ENCODE data around the gene HBM.
A peak's percentile ranks its signal among the peaks of the same experiment; 100 is the strongest.
"Not testable (repeated sequence)": the region's sequence is repeated elsewhere in the genome, so short reads cannot be mapped to it uniquely, and the experiment has no call there.

Gene HBM

GRCh38 chr16:167122-167690, 1.4 kb downstream of the HBM start:
- no peak for DNase-seq (ENCODE audit: low read depth in 1 of 2, low spot score in 1 of 2)
- no peak for TF ChIP-seq JUND (IDR thresholded peaks at IDR 0.05; ENCODE audit: low read depth)
- in situ Hi-C loops (cut with HindIII; ENCODE audit: low pct_unique_long_range_greater_than_20kb, low sequenced_read_pairs), result no loop called here

- no peak for DNase-seq (ENCODE audit: low read depth in 1 of 2, low spot score in 1 of 2)
- in situ Hi-C loops (cut with HindIII; ENCODE audit: low pct_unique_long_range_greater_than_20kb, low sequenced_read_pairs), result no loop called here
- TF ChIP-seq JUND (IDR thresholded peaks at IDR 0.05; ENCODE audit: low read depth), result no peak
Observed at GRCh38 chr16:168424-168823, 2.6 kb downstream of the HBM start.

- no peak for DNase-seq (ENCODE audit: low read depth in 1 of 2, low spot score in 1 of 2)
- no peak for TF ChIP-seq JUND (IDR thresholded peaks at IDR 0.05; ENCODE audit: low read depth)
- in situ Hi-C loops (cut with HindIII; ENCODE audit: low pct_unique_long_range_greater_than_20kb, low sequenced_read_pairs), result no loop called here
Observed at GRCh38 chr16:169014-169413, 3.2 kb downstream of the HBM start.

- peak in 1 of 2 experiments; percentile 54 for DNase-seq (ENCODE audit: low read depth in 1 of 2, low spot score in 1 of 2)
- in situ Hi-C loops (cut with HindIII; ENCODE audit: low pct_unique_long_range_greater_than_20kb, low sequenced_read_pairs), result not testable (repeated sequence)
Observed at GRCh38 chr16:170088-170507, 4.3 kb downstream of the HBM start.

GRCh38 chr16:170788-171187, 5.0 kb downstream of the HBM start:
- no peak for DNase-seq (ENCODE audit: low read depth in 1 of 2, low spot score in 1 of 2)
- TF ChIP-seq JUND (IDR thresholded peaks at IDR 0.05; ENCODE audit: low read depth), result no peak
- in situ Hi-C loops (cut with HindIII; ENCODE audit: low pct_unique_long_range_greater_than_20kb, low sequenced_read_pairs), result no loop called here

GRCh38 chr16:172374-172941, 6.7 kb downstream of the HBM start, which contains the start of gene HBA2:
HBA2 (plus strand) TSS chr16:172876; CDS start chr16:172913, 37 bp downstream.
- in situ Hi-C loops (cut with HindIII; ENCODE audit: low pct_unique_long_range_greater_than_20kb, low sequenced_read_pairs); DNase-seq (ENCODE audit: low read depth in 1 of 2, low spot score in 1 of 2): not testable (repeated sequence)

- DNase-seq (ENCODE audit: low read depth in 1 of 2, low spot score in 1 of 2); in situ Hi-C loops (cut with HindIII; ENCODE audit: low pct_unique_long_range_greater_than_20kb, low sequenced_read_pairs): not testable (repeated sequence)
Observed at GRCh38 chr16:173211-173854, 7.6 kb downstream of the HBM start.

GRCh38 chr16:173928-174769, 8.4 kb downstream of the HBM start:
- in situ Hi-C loops (cut with HindIII; ENCODE audit: low pct_unique_long_range_greater_than_20kb, low sequenced_read_pairs), result not testable (repeated sequence)
- peak in 1 of 2 experiments; percentile 66 for DNase-seq (ENCODE audit: low read depth in 1 of 2, low spot score in 1 of 2)

GRCh38 chr16:175011-175949, 9.5 kb downstream of the HBM start:
- in situ Hi-C loops (cut with HindIII; ENCODE audit: low pct_unique_long_range_greater_than_20kb, low sequenced_read_pairs), result no loop called here
- no peak for TF ChIP-seq JUND (IDR thresholded peaks at IDR 0.05; ENCODE audit: low read depth)
- peak; percentile 69 to 78 for DNase-seq (ENCODE audit: low read depth in 1 of 2, low spot score in 1 of 2)

GRCh38 chr16:176006-176405, 10.2 kb downstream of the HBM start:
- in situ Hi-C loops (cut with HindIII; ENCODE audit: low pct_unique_long_range_greater_than_20kb, low sequenced_read_pairs); DNase-seq (ENCODE audit: low read depth in 1 of 2, low spot score in 1 of 2): not testable (repeated sequence)

GRCh38 chr16:176477-177382, 11.0 kb downstream of the HBM start, which contains the start of gene HBA1:
HBA1 (plus strand) TSS chr16:176680; CDS start chr16:176717, 37 bp downstream.
- DNase-seq (ENCODE audit: low read depth in 1 of 2, low spot score in 1 of 2); in situ Hi-C loops (cut with HindIII; ENCODE audit: low pct_unique_long_range_greater_than_20kb, low sequenced_read_pairs): not testable (repeated sequence)
